ENCODE results near the gene CAMTA1.

DNA sequence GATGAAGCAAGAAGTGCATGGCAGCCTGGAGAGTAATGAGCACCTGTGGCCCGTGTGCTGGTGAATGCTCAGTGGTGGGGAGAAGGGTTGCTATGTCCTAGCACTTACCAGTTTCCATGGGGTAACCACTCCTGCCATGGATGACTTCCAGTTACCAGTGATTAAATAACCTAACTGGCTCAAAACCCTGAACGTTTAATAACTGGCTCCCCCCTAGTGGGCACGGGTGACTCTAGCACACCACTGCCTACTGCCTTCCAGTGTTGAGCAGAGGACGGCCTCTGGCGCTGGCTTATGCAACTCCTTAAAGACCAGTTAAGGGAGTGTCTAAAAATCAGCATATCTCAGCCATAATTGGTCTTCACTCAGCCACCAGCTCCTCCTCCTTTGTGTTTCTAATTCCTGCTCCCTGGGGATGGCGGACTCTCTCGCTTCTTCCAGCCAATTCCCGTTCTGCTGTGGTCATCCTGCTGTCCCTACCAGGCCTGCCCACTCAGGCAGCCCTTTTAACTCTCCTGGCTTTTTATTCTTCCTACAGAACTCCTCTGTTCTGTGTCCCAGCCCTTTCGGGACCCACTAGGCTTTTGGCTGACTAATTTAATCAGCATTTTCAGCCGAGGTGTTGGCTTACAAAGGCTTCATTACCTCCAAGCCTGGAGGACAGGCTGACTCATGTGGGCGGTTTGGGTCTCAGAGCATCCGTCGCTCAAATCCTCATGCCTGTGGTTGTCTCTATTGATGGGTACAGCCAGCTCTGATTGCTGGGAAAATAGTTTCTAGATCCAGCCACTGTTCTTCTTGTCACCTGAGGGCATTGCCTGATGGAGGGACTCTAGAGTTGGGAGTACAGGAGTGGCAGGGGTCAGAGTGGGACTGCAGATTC, 332.4 kb downstream of the CAMTA1 start:
- TF ChIP-seq, protein P1, sequence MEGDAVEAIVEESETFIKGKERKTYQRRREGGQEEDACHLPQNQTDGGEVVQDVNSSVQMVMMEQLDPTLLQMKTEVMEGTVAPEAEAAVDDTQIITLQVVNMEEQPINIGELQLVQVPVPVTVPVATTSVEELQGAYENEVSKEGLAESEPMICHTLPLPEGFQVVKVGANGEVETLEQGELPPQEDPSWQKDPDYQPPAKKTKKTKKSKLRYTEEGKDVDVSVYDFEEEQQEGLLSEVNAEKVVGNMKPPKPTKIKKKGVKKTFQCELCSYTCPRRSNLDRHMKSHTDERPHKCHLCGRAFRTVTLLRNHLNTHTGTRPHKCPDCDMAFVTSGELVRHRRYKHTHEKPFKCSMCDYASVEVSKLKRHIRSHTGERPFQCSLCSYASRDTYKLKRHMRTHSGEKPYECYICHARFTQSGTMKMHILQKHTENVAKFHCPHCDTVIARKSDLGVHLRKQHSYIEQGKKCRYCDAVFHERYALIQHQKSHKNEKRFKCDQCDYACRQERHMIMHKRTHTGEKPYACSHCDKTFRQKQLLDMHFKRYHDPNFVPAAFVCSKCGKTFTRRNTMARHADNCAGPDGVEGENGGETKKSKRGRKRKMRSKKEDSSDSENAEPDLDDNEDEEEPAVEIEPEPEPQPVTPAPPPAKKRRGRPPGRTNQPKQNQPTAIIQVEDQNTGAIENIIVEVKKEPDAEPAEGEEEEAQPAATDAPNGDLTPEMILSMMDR (IDR thresholded peaks at IDR 0.05; ENCODE audit: low read depth, low read length, missing input control), result peak; percentile 7
- TF ChIP-seq TAF1 (conservative IDR thresholded peaks at IDR 0.05), result no peak
- TF ChIP-seq, protein P2, sequence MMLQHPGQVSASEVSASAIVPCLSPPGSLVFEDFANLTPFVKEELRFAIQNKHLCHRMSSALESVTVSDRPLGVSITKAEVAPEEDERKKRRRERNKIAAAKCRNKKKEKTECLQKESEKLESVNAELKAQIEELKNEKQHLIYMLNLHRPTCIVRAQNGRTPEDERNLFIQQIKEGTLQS (IDR thresholded peaks at IDR 0.05), result no peak
- TF ChIP-seq JUND (IDR thresholded peaks at IDR 0.05), result no peak
- TF ChIP-seq, protein P3, sequence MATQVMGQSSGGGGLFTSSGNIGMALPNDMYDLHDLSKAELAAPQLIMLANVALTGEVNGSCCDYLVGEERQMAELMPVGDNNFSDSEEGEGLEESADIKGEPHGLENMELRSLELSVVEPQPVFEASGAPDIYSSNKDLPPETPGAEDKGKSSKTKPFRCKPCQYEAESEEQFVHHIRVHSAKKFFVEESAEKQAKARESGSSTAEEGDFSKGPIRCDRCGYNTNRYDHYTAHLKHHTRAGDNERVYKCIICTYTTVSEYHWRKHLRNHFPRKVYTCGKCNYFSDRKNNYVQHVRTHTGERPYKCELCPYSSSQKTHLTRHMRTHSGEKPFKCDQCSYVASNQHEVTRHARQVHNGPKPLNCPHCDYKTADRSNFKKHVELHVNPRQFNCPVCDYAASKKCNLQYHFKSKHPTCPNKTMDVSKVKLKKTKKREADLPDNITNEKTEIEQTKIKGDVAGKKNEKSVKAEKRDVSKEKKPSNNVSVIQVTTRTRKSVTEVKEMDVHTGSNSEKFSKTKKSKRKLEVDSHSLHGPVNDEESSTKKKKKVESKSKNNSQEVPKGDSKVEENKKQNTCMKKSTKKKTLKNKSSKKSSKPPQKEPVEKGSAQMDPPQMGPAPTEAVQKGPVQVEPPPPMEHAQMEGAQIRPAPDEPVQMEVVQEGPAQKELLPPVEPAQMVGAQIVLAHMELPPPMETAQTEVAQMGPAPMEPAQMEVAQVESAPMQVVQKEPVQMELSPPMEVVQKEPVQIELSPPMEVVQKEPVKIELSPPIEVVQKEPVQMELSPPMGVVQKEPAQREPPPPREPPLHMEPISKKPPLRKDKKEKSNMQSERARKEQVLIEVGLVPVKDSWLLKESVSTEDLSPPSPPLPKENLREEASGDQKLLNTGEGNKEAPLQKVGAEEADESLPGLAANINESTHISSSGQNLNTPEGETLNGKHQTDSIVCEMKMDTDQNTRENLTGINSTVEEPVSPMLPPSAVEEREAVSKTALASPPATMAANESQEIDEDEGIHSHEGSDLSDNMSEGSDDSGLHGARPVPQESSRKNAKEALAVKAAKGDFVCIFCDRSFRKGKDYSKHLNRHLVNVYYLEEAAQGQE (IDR thresholded peaks at IDR 0.05), result no peak
- no peak for TF ChIP-seq HNF4A (conservative IDR thresholded peaks at IDR 0.05)
- TF ChIP-seq HNF4G (IDR thresholded peaks at IDR 0.05), result no peak

Data from liver (tissue), 3 donors.